ENCODE results near the gene AKAP8.
"Not testable (repeated sequence)": the region's sequence is repeated elsewhere in the genome, so short reads cannot be mapped to it uniquely, and the experiment has no call there.

The AKAP8 gene

GRCh38 chr19:15372470-15372869 lies 7.1 kb downstream of the AKAP8 start:
- no peak for DNase-seq

- no peak for DNase-seq
Observed at GRCh38 chr19:15371786-15372380, 7.7 kb downstream of the AKAP8 start.

GRCh38 chr19:15371119-15371518 lies 8.5 kb downstream of the AKAP8 start:
- DNase-seq, result no peak

GRCh38 chr19:15369594-15369891 lies 10.0 kb downstream of the AKAP8 start:
- no peak for DNase-seq

- DNase-seq, result no peak
Observed at GRCh38 chr19:15368798-15369593, 10.6 kb downstream of the AKAP8 start.

GRCh38 chr19:15368051-15368632 lies 11.4 kb downstream of the AKAP8 start:
- no peak for DNase-seq

GRCh38 chr19:15367439-15367838 lies 12.1 kb downstream of the AKAP8 start:
- no peak for DNase-seq

- no peak for DNase-seq
Observed at GRCh38 chr19:15365264-15365663, 14.3 kb downstream of the AKAP8 start.

GRCh38 chr19:15363791-15364190 lies 15.8 kb downstream of the AKAP8 start:
- DNase-seq, result not testable (repeated sequence)

- not testable (repeated sequence) for DNase-seq
Observed at GRCh38 chr19:15363048-15363447, 16.5 kb downstream of the AKAP8 start.

GRCh38 chr19:15360015-15360414 lies 19.6 kb downstream of the AKAP8 start:
- not testable (repeated sequence) for DNase-seq

GRCh38 chr19:15358918-15359317 lies 20.7 kb downstream of the AKAP8 start:
- DNase-seq, result no peak

GRCh38 chr19:15357906-15358305 lies 21.7 kb downstream of the AKAP8 start:
- no peak for DNase-seq

GRCh38 chr19:15354566-15355296 lies 24.9 kb downstream of the AKAP8 start:
- no peak for DNase-seq

GRCh38 chr19:15353908-15354307 lies 25.7 kb downstream of the AKAP8 start:
- DNase-seq, result no peak

- DNase-seq, result not testable (repeated sequence)
Observed at GRCh38 chr19:15352535-15352934, 27.1 kb downstream of the AKAP8 start.

- DNase-seq, result not testable (repeated sequence)
Observed at GRCh38 chr19:15341328-15341727, 38.3 kb downstream of the AKAP8 start.

GRCh38 chr19:15340086-15340485 lies 39.5 kb downstream of the AKAP8 start:
- no peak for DNase-seq

GRCh38 chr19:15337202-15337601 lies 42.4 kb downstream of the AKAP8 start:
- no peak for DNase-seq

GRCh38 chr19:15335992-15336391 lies 43.6 kb downstream of the AKAP8 start:
- not testable (repeated sequence) for DNase-seq

- DNase-seq, result no peak
Observed at GRCh38 chr19:15332311-15332996, 47.1 kb downstream of the AKAP8 start, which contains the start of gene BRD4. Gene BRD4 (minus strand): TSS chr19:15332539. CDS start chr19:15273099, 59,440 bp downstream.

GRCh38 chr19:15331419-15332310 lies 47.9 kb downstream of the AKAP8 start:
- DNase-seq, result no peak

All from NCI-H1417 treated with DMSO at 0.1 percent for 48 hours (cell line).